MG63 (cell line): Measurements from ENCODE around the gene PSMB11. TPM values are rescaled to one million over a fixed set of nuclear protein-coding genes. Genes with fewer than 3 reads are reported as not detected.

Experiments used
- DNase-seq: peaks from one replicate; pipeline ENCODE4 v3.0.0-alpha.2; 2020
- H3K27me3 ChIP-seq: fragments of 250-450 bp; sonication (Bioruptor Pico); 2 replicates; pipeline ENCODE4 v1.5.1; 2020; ENCODE audit warnings: mild to moderate bottlenecking, moderate library complexity
- H3K36me3 ChIP-seq: fragments of 250-450 bp; sonication (Bioruptor Pico); 2 replicates; pipeline ENCODE4 v1.5.1; 2020; ENCODE audit warnings: mild to moderate bottlenecking, moderate library complexity
- H3K4me3 ChIP-seq: fragments of 250-450 bp; sonication (Bioruptor Pico); 2 replicates; pipeline ENCODE4 v1.5.1; 2020; ENCODE audit warnings: mild to moderate bottlenecking, moderate library complexity
- H3K9me3 ChIP-seq: fragments of 250-450 bp; sonication (Bioruptor Pico); 2 replicates; pipeline ENCODE4 v1.5.1; 2020; ENCODE audit warnings: mild to moderate bottlenecking, moderate library complexity
- total RNA-seq: library from RNA; depleted of rRNA; stranded (reverse); fragments of >200 nt; shearing (Covaris generic); gene quantifications from 2 replicates; pipeline ENCODE4 v1.2.3, GENCODE V29; 2014; ENCODE audit warnings: low replicate concordance; rRNA removed

The PSMB11 gene
- total RNA-seq, 1 experiment from 2014 or later, result not detected

DNA sequence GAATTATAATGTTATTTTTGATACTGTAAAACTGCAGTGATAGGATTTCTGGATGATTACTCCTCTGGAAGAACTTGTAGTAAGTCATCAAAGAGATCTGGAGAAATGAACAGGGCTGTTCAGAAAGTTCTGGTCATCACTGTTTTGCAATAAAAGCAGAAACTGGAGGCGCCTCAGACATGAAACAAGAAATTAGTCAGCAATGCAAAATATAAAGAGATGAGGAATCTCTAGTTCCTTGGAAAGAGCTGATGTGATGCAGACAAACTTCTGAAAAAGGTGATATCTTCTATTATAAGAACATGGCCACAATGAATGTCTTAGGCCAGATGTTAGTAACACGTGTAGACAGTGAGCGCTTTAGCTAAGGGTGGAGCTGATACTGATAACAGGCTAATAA, 43.4 kb downstream of the PSMB11 start:
- no peaks in the 10 kb centered on the region for H3K27me3 ChIP-seq
- H3K4me3 ChIP-seq, result no peak overlapping the region
- H3K36me3 ChIP-seq, result peaks cover 47% of the 10 kb centered on the region
- DNase-seq, result no peak
- no peaks in the 10 kb centered on the region for H3K9me3 ChIP-seq

DNA sequence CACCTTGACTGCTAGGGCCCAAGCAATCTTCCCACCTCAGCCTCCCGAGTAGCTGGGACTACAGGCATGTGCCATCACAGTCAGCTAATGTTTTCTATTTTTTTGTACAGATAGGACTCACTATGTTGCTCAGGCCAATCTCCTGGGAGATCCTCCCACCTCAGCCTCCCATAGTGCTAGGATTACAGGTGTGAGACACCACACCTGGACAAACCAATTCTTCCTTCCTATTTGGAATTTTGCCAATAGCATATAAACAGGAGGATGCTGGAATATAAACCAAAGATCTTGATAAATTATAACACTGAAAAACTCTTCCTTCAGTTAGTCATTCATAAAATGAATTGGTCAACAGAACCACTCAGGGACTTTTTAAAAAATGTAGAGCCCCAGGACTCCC, 44.6 kb downstream of the PSMB11 start:
- no peak for DNase-seq
- Histone ChIP-seq H3K36me3 (peaks cover 41% of the 10 kb centered on the region), H3K9me3 (no peaks in the 10 kb centered on the region)

DNA sequence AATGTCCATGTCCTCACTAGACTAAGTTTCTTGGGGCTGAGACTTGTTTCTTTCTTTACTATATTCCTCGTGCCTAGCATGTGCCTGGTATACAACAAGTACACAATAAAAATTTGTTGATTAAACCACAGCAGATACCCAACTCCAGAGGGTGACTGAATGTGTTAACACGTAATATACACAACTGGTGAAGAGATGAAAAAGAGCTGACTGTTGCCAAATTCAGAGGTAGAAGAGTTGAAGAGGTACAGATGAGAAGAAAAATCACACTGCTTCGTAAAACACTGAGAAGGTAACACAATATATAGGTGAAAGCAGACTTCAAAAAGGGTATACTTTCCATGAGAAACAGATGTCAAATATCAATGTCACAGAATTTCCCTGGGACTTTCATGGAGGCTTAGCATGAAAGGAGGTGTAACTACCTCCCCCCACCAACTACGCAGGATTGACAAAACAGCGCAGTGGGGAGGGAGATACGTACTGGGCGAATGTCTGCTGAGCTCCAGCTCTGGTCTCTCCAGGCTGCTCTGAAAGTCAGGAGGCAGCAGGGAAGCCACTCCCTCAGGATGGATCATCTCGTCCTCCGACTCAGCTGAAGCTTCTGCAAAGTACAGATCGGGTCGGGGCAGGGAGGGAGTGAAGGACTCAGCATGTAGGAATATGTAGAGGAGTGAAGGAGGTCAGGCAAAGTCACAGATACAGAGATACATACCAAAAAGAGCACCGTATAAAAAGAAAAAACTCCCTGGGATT, 47.7 kb downstream of the PSMB11 start:
- H3K9me3 ChIP-seq, result no peaks in the 10 kb centered on the region
- peaks cover 47% of the 10 kb centered on the region for H3K36me3 ChIP-seq
- no peak for DNase-seq
- H3K27me3 ChIP-seq, result no peaks in the 10 kb centered on the region
- no peak overlapping the region for H3K4me3 ChIP-seq

More for the DNA sequence above, 44.6 kb downstream of the PSMB11 start:
- no peak overlapping the region for H3K4me3 ChIP-seq
- H3K27me3 ChIP-seq, result no peaks in the 10 kb centered on the region

DNA sequence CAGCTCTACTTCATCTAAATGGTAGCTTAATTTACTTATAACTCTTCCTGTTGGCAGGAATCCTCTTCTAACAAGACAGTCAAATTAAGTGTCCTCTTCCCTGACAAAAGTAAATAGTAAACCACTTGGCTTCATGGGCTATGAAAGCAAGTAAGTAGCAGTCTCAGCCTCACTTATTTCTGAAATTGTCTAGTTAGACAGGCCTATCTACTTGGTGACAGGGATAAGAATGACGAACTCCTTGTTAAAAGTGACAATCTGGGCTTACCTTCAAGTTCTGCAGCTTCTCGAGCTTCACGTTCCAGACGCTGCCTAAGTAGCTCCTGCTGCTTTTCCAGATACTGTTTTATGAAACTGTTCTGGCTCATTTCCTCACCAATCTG, 48.2 kb downstream of the PSMB11 start:
- H3K36me3 ChIP-seq, result peaks cover 46% of the 10 kb centered on the region
- no peaks in the 10 kb centered on the region for H3K9me3 ChIP-seq
- no peaks in the 10 kb centered on the region for H3K27me3 ChIP-seq
- H3K4me3 ChIP-seq, result no peak overlapping the region
- no peak for DNase-seq

DNA sequence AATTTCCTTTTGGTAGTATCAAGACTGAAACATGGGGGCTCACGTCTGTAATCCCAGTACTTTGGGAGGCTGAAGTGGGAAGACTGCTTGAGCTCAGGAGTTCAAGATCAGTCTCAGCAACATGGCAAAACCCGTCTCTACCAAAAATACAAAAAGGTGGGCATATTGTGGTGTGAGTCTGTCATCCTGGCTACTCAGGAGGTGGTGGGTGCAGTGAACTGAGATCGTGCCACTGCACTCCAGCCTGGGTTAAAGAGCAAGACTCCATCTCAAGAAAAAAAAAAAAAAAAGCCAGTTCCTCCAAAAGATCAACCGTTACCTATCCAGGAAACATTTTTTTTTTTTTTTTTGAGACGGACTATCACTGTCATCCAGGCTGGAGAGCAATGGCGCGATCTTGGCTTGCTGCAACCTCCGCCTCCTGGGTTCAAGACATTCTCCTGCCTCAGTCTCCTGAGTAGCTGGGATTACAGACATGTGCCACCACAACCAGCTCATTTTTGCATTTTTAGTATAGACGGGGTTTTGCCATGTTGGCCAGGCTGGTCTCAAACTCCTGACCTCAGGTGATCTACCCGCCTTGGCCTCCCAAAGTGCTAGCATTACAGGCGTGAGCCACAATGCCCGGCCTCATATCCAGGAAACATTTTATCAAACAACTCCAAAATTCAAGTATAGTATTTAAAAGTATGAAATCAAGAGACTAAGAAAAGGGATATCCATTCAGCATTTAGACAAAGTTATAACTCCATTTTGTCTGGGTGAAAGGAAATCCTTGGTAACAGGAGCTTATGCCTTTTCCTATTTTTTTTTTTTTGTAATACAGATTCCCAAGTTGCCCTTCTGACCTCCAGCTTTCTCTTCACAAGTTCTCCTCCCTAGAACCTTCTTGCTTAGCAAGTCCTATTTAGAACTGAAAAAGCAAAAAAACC, 49.5 kb downstream of the PSMB11 start:
- DNase-seq, result no peak
- Histone ChIP-seq H3K4me3 (no peak overlapping the region), H3K36me3 (peaks cover 37% of the 10 kb centered on the region), H3K27me3 (no peaks in the 10 kb centered on the region), H3K9me3 (no peaks in the 10 kb centered on the region)

DNA sequence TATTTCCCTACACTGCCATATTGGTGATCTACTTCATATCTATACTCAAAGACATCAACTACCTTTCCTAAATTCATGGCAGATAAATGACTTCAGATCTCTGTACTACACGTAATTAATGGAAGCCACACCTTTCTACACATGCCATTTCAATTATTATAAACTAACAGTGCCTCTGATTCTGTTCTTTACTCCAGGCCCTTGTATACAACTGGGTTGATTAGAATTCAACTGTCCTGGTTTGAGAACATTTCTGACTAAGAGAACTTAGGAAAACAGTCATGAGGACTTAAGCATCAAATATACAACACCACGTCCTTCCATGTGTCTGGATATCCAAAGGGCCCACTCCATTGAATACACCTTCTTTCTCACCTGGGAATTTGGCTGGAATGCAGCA, 51.1 kb downstream of the PSMB11 start:
- peaks cover 40% of the 10 kb centered on the region for H3K36me3 ChIP-seq
- H3K9me3 ChIP-seq, result no peaks in the 10 kb centered on the region
- no peak for DNase-seq
- no peak overlapping the region for H3K4me3 ChIP-seq
- H3K27me3 ChIP-seq, result no peaks in the 10 kb centered on the region

DNA sequence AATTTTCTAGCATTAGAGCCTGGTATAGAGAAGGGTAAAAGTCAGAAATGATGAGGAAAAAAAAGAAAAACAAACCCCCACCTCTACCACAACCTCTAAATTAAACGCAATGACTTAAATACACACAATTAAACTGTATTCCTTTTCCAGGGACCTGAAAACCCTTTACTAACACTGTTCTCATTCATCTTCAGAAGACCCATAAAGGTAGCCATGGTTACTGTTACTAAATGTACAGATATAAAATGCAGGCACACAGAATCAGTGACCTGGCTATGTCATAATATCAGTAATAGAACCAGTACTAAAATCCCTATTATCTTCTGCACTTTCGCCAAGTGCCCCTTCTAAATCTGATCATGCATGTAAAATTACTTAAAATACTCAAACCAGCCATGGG, 51.5 kb downstream of the PSMB11 start:
- H3K9me3 ChIP-seq, result no peaks in the 10 kb centered on the region
- no peak for DNase-seq
- peak overlapping the region; percentile 97 for H3K4me3 ChIP-seq
- peaks cover 35% of the 10 kb centered on the region for H3K36me3 ChIP-seq
- no peaks in the 10 kb centered on the region for H3K27me3 ChIP-seq

Other genes with a start within 250 kb of the PSMB11 start
- 4.0 TPM in 1 of 2 replicates, not detected in the other for gene SLC7A7, start 226.8 kb upstream of the PSMB11 start, total RNA-seq
- 22.1 and 92.8 TPM in 2 replicates for gene MRPL52, start 212.3 kb upstream of the PSMB11 start, total RNA-seq
- 85.2 and 124 TPM in 2 replicates for gene MMP14, start 205.6 kb upstream of the PSMB11 start, total RNA-seq
- gene LRP10, start 170.5 kb upstream of the PSMB11 start, total RNA-seq, result 6.4 and 21.9 TPM in 2 replicates
- gene REM2, start 159.0 kb upstream of the PSMB11 start, total RNA-seq, result not detected in 2 replicates
- 25.4 and 27.8 TPM in 2 replicates for gene RBM23, start 123.1 kb upstream of the PSMB11 start, total RNA-seq
- gene PRMT5, start 112.8 kb upstream of the PSMB11 start, total RNA-seq, result 99.2 and 100 TPM in 2 replicates
- 41.3 and 76.1 TPM in 2 replicates for gene HAUS4, start 85.1 kb upstream of the PSMB11 start, total RNA-seq
- 60.8 and 69.6 TPM in 2 replicates for gene AJUBA, start 59.7 kb upstream of the PSMB11 start, total RNA-seq
- 3.7 and 12.3 TPM in 2 replicates for gene C14orf93, start 32.1 kb upstream of the PSMB11 start, total RNA-seq
- 170 and 273 TPM in 2 replicates for gene PSMB5, start 7.3 kb upstream of the PSMB11 start, total RNA-seq
- 1.4 and 1.9 TPM in 2 replicates for gene CDH24, start 15.3 kb downstream of the PSMB11 start, total RNA-seq
- gene ACIN1, start 52.9 kb downstream of the PSMB11 start, total RNA-seq, result 39.7 and 52.2 TPM in 2 replicates
- 9.6 and 22.8 TPM in 2 replicates for gene C14orf119, start 53.3 kb downstream of the PSMB11 start, total RNA-seq
- gene CIROP, start 62.8 kb downstream of the PSMB11 start, total RNA-seq, result not detected in 2 replicates
- not detected in 2 replicates for gene CEBPE, start 77.0 kb downstream of the PSMB11 start, total RNA-seq
- 0.13 and 8.4 TPM in 2 replicates for gene SLC7A8, start 141.4 kb downstream of the PSMB11 start, total RNA-seq
- gene RNF212B, start 195.7 kb downstream of the PSMB11 start, total RNA-seq, result not detected in 2 replicates
- 0.76 and 1.4 TPM in 2 replicates for gene HOMEZ, start 243.9 kb downstream of the PSMB11 start, total RNA-seq